ENCODE measurements around the gene C9orf72.

Gene C9orf72

GRCh38 chr9:27573634-27574590 lies 631 bp upstream of the C9orf72 start:
- peak; percentile 97 for DNase-seq (ENCODE audit: low spot score)

DNA sequence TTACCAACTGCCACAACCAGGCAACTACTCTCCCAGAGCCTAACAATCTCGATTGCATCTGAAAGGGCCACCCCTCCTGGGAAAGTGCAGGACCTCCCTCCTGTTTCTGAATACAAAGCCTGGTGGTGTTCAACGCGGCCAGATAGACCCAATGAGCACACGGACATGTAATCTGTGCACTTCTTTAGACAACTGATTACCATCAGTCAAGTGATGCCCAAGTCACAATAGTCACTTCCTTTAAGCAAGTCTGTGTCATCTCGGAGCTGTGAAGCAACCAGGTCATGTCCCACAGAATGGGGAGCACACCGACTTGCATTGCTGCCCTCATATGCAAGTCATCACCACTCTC lies 739 bp downstream of the C9orf72 start:
- peak; percentile 70 for DNase-seq (ENCODE audit: low spot score)

- no peak for DNase-seq (ENCODE audit: low spot score)
Measured at GRCh38 chr9:27572061-27572460, 1.2 kb downstream of the C9orf72 start.

- DNase-seq (ENCODE audit: low spot score) = no peak
Measured at GRCh38 chr9:27571011-27571410, 2.3 kb downstream of the C9orf72 start.

- no peak for DNase-seq (ENCODE audit: low spot score)
Measured at GRCh38 chr9:27569406-27569805, 3.9 kb downstream of the C9orf72 start.

- no peak for DNase-seq (ENCODE audit: low spot score)
Measured at GRCh38 chr9:27566118-27566517, 7.2 kb downstream of the C9orf72 start.

GRCh38 chr9:27565696-27566095 lies 7.6 kb downstream of the C9orf72 start:
- DNase-seq (ENCODE audit: low spot score) = no peak

DNA sequence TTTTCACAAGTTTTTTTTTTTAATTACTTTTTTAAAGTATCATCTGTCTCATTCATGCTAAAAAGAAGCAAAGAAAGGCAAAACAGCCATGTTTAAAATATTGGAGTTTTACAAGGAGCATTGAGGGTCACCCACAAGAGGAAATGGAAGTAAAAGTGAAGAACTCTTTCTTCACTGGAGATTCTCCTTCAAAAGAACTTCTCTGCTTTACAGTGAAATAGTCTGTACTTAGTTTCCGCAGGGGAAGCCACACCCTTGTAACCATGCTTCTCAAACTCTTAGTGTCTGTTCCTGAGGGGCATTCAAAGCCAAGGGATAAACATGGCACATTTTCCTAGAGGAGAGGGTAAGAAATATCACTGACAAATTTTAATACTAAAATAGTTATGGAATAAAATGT lies 8.6 kb downstream of the C9orf72 start:
- DNase-seq (ENCODE audit: low spot score) = no peak

- DNase-seq (ENCODE audit: low spot score) = no peak
Measured at GRCh38 chr9:27563738-27564430, 9.4 kb downstream of the C9orf72 start.

DNA sequence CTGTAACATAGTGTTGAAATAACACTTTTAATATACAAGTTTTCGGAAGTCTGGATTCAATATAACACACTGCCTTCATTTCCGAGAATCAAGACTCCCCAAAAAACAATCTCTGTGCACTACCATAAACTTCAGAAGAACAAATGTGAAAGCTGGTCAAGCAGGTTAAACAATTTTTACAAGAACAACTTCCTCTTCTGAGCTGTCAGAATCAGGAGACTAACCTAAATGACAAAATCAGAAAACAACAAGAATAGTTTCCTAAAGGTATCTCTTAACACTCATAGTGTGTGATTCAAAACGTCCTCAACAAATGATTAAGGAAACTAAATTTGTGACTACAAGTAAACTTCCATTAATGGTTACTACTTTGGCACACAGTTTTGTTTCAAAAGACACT lies 11.6 kb downstream of the C9orf72 start:
- no peak for DNase-seq (ENCODE audit: low spot score)

- DNase-seq (ENCODE audit: low spot score) = no peak
Measured at GRCh38 chr9:27560457-27560856, 12.8 kb downstream of the C9orf72 start.

DNA sequence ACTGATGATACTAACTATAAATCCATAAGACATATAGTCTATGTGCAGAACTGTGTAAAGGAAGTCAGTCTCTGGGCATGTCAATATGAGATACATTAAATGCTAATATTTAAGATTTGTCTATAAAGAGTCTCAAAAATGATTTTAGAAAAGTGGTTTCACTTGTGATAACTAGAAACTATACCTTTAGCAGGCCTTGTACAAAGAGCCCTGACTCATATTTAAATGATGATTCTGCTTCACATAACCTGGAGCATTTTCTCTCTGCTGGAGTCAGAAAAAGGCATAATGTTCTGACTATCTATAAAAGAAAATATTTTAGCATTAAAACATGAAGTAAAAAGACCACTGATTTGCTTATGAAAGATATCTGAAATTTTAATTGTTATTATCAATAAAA lies 15.0 kb downstream of the C9orf72 start:
- no peak for DNase-seq (ENCODE audit: low spot score)

DNA sequence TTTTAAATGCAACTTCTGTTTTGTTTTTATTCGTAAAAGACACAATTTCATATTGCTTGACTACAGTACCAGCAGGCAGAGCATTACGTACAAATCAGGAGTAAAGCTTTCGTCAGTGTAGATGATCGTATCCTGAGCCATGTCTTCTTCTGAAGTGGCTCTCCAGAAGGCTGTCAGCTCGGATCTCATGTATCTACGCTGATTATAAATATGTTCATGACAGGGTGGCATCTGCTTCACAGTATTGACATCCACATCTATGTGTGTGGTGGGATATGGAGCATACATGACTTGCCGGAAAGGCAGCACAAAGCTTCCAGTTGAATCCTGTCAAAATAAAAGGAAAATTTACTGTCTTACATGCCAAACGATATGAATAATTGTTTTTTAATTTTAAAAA lies 16.8 kb downstream of the C9orf72 start:
- DNase-seq (ENCODE audit: low spot score) = no peak

DNA sequence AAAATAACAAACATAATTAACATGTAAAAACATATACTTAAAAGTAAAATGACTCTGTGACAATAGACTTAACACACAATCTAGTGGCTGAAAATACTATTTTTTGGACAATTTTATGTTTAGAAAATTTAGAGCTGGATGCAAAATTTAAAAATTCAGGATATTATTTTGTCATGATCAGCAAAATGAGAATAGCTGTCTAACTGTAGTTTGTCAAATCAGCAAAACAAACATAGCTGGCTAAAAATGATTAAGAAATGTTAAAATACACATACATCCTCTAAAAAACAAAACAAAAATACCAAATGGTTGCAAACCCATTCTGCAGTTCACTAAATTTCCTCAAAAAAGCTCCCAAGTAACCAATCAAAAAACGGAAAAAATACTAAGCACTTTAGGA lies 18.6 kb downstream of the C9orf72 start:
- DNase-seq (ENCODE audit: low spot score) = no peak

- no peak for DNase-seq (ENCODE audit: low spot score)
Measured at GRCh38 chr9:27549196-27549755, 24.0 kb downstream of the C9orf72 start.

DNA sequence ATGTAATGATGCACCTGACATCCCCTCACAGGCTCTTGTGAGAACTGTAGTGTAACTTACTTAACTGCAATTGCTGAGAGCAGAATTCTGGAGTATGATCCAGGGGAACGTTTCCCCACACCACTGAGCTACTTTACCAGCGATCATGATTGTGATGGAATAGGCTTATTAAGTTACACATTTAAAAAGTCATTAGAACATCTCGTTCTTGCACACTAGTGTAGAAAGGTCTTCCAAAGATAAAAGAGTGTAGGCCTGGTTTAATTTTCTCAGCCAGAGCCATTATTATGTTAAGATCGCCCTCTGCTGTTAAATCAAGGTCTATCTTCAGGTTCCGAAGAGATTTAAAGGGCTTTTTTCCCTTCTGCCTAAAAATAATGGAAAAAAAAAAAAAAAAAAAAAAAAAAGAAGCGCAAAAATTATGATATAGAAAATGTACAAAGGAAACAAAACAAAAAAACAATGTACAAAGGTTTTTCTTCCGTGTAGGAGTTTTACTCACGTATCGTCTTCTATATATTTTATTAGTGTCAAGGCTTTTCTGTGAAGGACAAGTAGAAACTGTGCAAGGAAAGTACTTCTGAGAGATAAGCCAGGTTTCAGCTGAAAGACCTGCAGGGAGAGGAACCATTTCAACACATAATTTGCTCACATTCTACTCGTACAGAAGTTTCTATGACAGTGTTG lies 25.1 kb downstream of the C9orf72 start:
- no peak for DNase-seq (ENCODE audit: low spot score)

DNA sequence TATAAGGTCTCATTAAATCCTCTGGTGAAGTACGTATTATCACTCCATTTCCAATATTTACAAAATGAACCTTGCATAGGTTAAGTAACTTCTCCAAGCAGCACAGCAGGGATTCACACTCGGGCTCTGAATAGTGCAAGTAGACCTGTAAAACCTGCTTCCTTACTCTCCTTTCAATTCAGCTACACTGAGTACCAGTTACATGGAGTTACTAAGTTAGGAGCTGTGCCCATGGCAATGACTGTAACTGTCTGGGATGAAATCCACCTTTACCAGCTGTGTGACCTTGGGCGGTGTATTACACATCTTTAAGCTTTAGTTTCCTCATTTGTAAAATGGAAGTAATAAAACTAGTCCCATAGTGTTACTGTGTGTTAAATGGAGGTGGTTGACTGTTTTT lies 27.8 kb downstream of the C9orf72 start:
- DNase-seq (ENCODE audit: low spot score) = no peak

GRCh38 chr9:27542508-27542907 lies 30.8 kb downstream of the C9orf72 start:
- DNase-seq (ENCODE audit: low spot score) = no peak

GRCh38 chr9:27541740-27542139 lies 31.5 kb downstream of the C9orf72 start:
- DNase-seq (ENCODE audit: low spot score) = no peak

- DNase-seq (ENCODE audit: low spot score) = no peak
Measured at GRCh38 chr9:27540502-27540901, 32.8 kb downstream of the C9orf72 start.

DNA sequence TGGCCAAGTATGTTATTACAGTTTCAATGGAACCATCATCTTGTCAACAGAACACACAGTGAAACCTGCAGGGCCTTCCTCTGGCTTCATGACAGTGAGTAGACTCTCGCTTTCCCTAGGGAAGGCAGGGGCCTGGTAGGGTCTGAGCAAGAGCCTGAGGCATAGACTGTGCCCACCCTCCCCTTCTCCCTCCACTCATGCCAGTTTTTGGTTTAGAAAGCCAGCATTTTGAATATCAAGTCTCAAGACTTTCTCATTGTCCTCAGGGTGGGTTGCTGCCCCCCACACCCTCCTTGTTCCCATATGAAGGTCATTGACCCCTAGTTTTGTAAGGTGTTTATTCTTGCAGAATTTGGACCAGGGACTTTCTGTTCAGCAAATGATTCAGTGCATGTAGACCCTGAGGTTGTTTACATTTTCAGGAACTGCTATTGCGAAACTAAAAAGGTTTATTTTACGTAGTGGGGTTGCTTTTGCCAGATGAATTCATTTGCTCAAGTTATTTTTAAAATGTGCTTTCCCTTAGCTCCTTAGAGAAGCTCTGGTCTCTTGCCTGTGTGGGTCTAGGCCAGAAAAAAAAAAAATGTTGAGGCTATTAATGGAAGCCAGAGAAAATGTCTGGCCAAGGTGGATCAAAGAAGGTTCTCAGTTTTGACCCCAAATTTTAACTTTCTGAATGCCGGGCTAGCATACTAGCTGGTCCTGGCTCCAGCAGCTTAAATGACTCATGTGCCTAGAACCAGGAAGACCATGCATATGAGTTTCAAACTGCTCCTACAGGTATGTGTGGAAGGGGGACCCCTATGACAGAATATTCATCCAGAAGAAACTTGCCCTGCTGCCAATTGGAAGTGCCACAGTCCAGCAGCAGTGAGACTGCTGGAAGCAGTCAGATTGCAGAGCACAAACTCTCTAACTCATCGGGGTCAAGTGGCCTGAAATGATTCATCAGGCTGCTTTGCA lies 33.5 kb downstream of the C9orf72 start:
- DNase-seq (ENCODE audit: low spot score) = no peak

Measured in CD4-positive, alpha-beta T cell treated with Interleukin-15 for 4 hours (primary cell).